Astrocyte (in vitro differentiated cells and primary cell): Measurements from ENCODE around the gene FBXW12.

Experiments
- CTCF ChIP-seq: IDR thresholded peaks from 2 replicates; pipeline ENCODE4 v1.5.1; 2011; ENCODE audit warnings: low read depth, mild to moderate bottlenecking, inconsistent platforms, low read length, moderate library complexity; ENCODE audit not compliant: insufficient read depth
- EZH2 ChIP-seq: IDR thresholded peaks from 2 replicates; pipeline ENCODE4 v1.6.1; 2012; ENCODE audit warnings: mild to moderate bottlenecking, low read length, inconsistent platforms; ENCODE audit not compliant: insufficient read depth

- TF ChIP-seq CTCF (no peak), EZH2 (no peak)
These were observed 26.8 kb downstream of the FBXW12 start for GRCh38 chr3:48398701-48399386.
